Measurements from ENCODE around the gene SNX21.
"Not testable (repeated sequence)": the region's sequence is repeated elsewhere in the genome, so short reads cannot be mapped to it uniquely, and the experiment has no call there.

SNX21 gene

DNA sequence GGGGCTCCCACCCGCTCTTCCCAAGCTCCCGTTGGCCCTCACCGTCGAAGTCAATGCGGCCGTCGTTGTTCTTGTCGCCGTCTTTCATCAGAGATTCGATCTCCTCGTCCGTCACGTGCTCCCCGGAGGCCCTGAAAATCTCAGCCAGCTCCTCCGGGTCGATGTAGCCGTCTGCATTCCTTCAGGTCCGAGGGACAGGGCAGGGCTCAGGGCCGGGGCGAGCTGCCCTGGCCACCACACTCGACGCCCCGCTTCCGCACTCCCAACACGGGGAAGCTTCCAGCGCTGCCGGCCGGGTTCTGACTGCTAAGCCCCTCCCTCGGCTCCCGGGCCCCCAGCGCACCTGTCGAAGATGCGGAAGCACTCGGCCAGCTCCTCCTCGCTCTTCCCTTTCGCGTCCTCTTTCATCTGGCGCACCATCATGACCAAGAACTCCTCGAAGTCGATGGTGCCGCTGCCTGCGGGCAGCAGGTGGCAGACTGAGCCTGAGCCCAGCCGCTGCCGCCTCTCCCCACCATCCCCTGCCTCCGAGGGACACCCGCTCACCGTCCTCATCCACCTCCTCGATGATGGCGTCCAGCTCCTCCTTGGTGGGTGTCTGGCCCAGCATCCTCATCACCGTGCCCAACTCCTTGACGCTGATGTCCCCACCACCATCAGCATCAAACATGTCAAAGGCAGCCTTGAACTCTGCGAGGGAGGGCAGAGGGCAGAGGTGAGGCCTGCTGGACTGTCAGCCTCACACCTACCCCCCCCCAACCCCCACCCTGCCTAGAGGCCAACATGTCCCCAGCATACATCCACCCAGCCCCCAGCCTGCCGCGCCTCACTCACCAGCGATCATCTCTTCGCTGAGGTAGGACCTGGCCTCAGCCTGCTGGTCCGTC lies 9.4 kb upstream of the SNX21 start:
- no peak for FAIRE-seq

DNA sequence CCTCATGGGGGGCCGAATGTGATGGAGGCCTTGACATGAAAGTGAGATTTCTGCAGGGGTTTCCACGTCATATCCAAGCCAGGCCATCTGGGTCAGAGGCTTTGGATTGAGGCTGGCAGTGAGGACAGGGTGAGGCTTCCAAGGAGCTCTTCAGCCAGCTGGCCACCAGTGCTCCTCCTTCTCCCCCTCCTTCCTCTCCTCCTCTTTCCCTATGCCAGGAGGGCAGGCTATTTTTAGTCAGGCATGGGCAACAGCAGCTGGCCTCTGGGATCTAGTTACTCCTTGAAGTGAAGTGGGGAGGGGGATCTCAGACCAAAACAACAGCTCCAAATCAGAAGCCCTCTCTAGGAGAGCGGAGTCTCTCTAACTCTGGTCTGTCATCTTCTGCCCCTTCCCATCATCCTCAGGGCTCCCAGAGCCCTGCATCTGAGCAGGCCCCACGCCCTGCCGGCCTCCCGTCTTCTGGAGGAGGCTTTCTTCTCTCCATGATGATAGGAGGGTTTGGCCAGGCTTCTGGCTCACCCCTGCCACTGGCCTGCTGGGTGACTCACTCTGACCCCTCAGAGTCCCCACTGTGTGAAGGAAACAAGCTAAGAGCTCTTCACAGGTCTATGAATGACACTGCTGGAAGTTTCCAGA lies 7.1 kb upstream of the SNX21 start:
- FAIRE-seq = no peak

DNA sequence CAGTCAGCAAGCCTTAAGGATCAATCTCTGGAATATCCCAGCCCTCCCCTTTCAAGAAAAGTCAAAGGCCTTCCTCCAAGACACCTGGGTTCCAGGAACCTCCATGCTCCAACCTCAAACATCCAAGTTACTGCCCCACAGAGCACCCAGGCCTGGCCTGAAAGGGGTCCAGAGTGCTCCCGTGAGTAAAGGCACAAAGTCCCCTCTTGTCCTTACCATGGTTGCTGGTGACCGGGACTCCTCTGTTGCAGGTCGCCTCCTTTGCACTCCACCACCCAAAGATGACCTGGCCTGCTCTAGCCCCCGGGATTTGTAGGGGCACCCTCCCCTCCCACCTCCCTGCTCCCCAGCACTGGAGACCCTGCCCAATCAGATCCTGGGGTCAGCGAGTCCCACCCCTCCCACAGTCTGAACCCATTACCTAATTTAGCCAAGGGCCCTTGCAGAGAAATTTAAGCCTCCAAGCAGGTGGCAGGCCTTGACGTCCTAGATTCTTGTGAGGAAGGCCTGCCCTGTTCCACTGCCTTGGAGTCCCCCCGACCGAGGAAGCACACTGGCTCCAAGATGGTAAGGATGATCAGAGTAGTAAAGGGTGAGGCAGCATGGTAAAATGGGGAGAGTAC lies 6.5 kb upstream of the SNX21 start, which contains the start of gene TNNC2:
TSS of gene TNNC2 (minus strand) at position 283 of the 623 bp plus-strand sequence. CDS start at position 219, 64 bp downstream.
- no peak for FAIRE-seq

DNA sequence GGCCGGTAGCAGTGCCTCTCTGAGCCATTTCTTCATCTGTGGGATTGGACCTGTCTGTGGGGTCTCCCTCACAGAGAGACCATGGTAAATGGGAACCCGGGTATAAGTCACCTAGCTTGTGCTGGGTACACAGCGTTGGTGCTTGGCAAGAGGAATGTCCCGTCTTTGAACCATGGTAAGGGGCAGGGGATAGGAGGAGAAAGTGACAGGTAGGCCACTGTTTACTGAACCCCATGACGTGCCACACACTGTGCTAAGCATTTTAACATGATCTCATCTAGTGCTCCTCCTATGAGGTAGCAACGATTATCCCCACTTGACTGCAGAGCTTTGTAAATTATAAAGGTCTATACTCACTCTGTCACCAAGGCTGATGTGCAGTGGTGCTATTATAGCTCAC lies 5.9 kb upstream of the SNX21 start:
- no peak for FAIRE-seq

DNA sequence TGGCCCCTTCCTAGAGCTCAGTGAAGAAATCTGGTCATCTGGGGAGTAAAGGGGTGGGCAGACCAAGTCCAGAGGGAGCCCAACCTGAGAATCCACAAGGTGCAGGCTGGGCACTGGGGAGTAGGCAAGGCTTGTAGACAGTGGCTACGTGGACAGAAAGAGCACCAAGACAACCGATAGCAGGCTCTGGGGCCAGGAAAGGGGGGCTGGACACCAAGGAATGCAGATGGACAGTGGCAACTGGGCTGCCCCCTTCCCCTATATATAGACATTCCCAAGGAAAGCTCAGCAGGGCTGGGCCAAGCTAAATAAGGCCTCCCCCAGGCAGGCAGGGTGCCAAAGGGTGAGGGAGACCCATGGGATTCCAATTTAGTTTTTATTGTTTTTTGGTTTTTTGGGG lies 5.0 kb upstream of the SNX21 start:
- no peak for FAIRE-seq

DNA sequence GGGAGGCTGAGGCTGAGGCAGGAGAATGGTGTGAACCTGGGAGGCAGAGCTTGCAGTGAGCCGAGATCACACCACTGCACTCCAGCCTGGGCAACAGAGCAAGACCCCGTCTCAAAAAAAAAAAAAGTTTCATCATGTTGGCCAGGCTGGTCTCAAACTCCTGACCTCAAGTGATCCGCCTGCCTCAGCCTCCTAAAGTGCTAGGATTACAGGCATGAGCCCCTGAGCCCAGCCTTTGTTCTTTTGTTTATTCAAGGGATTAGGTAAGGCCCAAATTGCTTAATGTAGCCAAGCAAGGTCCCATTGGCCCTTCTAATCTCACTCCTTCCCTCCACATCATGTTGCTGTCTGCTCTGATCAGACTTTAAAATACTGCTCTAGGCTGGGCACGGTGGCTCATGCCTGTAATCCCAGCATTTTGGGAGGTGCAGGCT lies 3.9 kb upstream of the SNX21 start:
- FAIRE-seq = not testable (repeated sequence)

DNA sequence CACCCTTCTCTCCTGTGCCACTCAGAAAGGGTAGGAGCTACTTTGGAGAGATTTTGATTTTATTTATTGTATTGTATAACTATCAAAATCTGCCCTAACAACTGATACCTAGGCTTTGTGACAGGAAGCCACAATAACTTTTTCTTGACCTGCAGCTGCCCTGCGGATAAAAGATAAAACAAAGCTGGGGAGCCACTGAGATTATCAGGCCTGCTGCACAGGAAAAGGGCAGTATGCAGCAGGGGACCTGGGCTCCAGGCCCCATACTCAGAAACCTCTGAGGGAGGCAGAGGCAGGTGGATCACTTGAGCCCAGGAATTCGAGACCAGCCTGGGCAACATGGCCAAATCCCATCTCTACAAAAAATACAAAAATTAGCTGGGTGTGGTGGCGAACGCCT lies 980 bp upstream of the SNX21 start:
- FAIRE-seq = no peak

DNA sequence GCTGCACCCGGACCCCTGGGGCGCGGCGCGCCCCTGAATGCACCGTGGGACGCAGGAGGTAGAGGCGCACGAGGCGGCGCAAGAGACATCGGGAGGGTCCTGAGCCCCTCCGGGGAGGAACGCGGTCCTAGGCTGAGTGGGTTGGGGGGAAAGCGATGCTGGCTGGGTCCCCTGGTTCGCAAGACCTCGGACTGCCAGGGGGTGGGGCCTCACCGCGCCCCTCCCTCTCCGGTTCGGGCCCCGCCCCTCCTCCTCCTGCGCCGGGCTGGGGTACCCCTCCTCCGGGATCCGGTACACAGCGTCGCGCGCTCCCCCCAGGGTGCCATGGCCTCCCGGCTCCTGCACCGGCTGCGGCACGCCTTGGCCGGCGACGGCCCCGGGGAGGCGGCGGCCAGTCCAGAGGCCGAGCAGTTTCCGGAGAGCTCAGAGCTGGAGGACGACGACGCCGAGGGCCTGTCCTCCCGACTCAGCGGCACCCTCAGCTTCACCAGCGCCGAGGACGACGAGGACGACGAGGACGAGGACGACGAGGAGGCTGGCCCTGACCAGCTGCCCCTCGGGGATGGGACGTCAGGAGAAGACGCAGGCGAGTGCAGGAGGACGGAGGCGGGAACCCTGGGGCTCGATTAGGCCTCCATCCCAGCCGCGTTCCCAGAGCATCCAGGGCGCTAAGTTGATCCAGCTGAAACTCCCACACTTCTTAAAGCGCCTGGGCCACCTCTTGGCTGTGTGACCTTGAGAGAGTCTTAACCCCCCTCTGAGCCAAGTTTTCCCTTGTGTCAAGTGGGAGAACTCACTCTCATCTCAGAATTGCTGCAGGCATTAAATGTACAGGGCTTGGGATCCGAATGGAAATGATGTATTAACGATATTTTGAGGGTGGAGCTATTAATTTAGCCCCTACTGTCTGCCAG lies 541 bp downstream of the SNX21 start:
- FAIRE-seq = no peak

DNA sequence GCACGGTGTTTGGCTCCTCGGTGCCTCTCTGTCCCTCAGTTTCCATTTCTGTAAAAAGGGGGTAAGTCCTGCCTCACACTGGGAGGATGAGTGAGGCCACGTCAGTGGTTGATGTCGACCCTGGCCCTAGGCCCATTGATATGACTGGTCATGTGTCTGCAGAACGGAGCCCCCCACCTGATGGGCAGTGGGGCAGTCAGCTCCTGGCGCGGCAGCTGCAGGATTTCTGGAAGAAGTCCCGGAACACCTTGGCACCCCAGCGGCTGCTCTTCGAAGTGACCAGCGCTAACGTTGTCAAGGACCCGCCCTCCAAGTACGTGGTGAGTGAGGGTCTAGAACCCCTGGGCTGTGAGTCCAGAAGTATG lies 1.2 kb downstream of the SNX21 start:
- no peak for FAIRE-seq

DNA sequence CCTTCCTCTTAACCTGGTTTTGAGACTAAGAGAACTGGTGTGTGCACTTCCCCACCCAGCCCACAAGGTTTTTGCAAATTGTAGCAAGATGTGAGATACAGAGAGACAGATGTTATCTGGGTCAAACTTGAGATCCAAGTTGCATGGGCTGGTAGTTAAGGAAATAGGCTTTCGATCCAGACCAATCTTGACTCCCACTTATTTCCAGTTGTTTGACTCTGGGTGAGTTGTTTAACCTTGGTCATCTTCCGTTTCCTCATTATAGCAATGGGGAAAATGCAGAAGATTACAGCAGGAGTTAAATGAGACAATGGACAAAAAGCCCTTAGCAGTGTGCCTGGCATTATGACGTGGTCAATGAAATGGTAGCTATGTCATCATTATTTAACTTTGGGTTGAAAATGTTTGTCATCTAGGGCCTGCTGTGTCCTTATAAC lies 1.7 kb downstream of the SNX21 start:
- FAIRE-seq = no peak

DNA sequence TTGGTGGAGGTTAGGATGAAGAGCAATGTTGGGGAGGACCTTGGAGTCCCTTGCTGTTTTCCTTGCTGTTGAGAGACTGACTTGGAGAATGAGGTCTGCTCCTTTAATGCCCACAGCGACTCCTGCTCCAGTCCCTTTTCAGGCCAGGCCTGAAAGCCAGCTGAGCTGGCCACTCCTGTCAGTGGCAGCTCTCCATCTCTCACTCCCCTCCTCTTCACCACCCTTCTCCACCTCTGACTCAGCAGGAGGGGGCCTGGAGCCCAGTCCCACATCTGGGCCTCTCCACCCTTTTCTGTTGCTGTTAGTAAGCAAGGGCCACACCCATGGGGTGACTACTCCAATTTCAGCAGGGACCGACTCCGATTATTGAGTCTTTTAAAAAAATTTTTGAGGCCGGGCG lies 2.2 kb downstream of the SNX21 start:
- FAIRE-seq = no peak

DNA sequence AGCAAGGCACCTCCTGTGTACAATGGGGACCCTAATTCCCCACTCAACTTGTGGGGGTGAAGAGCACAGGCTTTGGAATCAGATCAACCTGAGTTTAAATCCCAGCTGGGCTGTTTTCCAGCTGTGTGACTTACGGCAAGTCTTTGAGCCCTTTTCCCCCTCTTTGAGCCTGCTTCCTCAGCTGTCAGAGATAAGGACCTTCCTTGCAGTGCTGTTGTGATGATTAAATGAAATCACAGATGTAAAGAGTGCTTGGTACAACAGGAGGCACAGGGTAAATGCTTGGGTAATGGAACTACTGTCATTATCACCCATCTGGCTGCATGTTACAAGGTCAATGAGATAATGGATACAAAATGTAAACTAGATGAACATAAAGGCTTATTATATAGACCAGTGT lies 3.2 kb downstream of the SNX21 start:
- FAIRE-seq = no peak

DNA sequence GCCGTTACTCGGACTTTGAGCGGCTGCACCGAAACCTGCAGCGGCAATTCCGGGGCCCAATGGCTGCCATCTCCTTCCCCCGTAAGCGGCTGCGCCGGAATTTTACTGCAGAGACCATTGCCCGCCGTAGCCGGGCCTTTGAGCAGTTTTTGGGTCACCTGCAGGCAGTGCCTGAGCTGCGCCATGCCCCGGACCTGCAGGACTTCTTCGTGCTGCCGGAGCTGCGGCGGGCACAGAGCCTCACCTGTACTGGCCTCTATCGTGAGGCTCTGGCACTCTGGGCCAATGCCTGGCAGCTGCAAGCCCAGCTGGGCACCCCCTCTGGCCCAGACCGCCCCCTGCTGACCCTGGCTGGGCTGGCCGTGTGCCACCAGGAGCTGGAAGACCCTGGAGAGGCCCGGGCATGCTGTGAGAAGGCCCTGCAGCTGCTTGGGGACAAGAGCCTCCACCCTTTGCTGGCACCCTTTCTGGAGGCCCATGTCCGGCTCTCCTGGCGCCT lies 7.2 kb downstream of the SNX21 start:
- FAIRE-seq = no peak

DNA sequence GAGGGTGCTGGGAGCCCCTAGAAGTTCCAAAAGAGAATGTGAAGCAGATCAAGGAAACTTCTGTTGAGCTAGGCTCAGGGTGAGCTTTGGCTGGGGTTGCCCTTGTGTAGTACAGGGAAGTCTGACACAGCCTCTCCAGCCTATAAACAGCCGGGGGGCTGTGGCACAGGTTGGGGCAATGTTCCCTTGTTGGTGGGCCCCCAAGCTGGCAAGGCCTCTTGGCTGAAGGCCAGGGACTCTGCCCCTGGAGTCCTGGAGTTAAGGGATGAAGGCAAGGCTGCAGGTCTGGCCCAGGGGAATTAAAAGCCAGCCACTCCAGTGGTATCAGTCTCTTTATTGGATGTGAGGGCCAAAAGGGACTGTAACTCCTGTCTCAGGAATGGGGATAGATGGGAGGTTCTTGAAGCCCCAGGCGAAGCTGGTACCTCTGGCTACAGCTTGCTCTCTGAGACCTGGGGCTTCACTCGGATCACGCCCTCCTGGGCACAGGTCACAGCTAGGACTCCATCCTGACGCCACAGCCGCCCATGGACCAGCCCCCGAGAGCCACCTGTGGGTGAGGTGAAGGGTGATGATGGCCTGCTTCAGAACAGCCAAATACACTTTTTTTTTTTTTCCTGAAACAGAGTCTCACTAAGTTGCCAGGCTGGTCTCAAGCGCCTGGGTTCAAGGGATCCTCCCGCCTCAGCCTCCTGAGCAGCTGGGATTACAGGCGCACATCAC lies 8.0 kb downstream of the SNX21 start:
- FAIRE-seq = no peak

DNA sequence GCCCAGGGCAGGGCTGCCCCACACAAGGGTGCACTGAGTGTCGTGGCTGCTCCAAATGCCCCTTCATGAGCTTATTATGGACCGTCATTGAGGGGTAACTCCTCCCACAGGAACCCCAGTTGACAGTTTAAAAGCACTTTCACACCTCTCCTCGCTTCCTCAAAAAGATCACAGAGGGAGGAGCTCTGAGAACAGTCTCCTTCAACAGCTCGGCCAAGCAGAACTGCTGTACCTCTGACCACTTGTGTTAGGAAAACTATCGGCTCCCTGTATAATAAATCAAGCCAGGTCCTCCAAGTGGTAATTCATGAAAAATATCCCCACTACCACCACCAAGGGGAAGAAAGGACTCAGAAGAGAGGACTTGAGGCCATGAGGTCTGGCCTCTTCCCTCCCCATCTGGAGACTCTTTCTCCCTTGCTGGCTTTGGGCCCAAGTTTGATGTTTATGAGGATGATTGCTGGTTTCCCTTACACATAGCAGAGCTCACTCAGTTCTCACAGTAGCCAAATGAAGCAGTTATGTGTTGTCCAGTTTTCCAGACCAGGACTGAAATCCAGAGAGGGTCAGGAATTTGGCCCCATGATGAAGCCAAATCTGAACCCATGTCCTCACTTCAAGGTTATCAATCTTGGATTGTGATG lies 8.7 kb downstream of the SNX21 start:
- no peak for FAIRE-seq

DNA sequence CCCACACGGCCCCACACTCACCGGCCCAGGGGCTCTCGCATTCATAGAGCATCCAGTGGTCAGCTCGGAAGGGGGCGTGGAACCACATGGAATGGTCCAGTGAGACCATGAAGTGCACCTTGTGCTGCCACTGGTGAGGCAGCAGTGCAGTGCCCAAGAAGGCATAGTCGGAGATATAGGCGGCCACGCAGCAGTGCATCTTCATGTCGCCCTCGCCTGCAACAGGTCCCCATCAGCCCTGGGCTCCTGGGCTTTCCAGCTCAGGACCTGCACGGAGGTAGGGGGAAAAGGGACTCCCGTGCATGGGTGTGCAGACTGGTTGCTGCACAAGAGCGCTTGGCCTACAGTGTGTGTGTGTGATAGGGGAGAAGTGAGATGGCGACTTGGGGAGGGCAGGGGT lies 9.9 kb downstream of the SNX21 start:
- FAIRE-seq = no peak

DNA sequence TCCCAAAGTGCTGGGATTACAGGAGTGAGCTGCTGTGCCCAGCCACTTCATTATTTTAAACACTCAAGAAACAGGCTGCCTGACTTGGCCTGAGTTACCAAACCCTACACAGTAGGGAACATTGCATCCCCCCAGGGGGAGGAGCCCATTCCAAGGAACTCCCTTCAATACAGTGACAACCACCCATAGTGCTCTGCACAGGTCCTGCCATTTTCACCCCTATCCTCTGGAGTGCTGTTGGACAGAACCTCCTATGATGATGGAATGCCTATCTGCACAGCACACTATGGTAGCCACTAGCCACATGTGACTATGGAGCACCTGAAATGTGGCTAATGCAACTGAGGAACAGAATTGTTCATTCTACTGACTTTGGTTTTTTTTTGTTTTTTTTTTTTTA lies 11.9 kb downstream of the SNX21 start:
- no peak for FAIRE-seq

DNA sequence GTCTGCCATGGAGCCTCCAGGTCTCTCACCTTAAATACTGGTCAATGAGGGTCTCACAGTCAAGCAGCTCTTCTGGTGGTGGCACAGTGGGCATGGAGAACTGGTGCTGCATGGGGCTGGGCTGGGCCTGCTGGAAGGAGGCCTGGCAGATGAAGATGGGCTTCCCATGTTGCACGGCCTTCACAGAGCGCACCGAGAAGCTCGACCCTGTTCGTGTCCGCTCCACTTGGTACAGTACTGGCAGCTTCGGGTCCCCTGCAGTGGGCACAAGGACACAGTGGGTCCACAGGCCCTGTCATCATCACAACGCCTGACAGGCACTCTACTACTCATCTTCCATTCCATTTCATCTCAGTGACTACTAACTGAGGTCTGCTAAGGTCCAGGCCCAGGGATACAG lies 14.8 kb downstream of the SNX21 start:
- FAIRE-seq = no peak

DNA sequence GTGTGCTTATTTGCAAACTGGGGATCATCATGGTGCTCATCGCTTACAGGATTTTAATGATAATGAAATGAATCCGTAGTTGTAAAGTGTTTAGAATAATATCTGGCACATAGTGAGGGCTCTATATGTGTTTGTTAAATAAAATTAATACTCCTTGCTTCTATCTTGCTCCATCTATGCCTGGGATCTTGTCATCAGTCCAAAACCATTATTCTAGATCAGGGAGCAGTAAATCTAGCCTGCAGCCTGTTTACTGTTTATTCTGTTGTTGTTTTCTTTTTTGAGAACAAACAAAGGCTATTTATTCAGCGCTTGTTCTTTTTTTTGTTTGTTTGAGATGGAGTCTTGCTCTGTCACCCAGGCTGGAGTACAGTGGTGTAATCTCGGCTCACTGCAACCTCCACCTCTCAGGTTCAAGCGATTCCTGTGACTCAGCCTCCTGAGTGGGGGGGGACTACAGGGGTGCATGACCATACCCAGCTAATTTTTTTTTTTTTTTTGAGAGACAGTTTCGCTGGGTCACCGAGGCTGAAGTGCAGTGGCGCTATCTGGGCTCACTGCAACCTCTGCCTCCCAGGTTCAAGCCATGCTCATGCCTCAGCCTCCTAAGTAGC lies 15.5 kb downstream of the SNX21 start:
- FAIRE-seq = no peak

DNA sequence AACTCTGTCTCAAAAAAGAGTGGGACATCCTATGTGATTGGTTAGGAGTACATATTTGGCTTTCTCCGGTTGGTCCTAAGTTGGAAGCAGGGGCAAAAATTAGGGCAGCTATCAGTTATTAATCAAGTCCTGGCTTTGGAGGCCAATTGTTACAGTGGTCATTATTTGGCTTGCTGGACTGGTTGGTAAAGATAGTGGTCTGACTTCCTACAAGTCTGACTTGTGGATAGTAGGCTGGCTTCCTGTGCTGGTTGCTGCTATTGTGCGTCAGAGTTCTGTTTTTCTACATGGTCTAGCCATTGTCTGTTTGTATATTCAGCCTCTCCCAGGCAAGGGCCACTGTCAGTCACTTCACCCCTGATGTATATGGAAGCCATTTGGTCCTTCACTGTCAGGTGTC lies 16.6 kb downstream of the SNX21 start:
- FAIRE-seq = no peak

DNA sequence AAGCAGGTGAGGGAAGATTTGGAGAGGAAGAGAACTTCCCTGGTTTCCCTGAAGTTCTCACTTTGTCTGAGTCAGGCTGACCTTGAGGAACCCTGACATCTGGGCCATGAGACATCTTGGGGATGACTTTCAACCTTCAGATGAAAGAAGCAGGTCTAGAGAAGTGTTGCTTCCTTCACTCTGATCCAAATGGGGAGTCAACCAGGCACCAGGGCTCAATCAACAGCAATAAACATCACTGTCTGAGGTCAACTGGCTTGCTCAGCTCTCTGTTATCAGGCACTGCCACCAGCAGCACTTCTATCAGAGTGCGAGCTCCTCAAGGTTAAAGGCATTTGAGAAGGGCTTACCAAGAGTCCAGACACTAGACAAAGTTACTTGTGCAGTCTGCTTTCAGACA lies 17.3 kb downstream of the SNX21 start:
- FAIRE-seq = no peak

Measured in A204.1 (cell line).